GM21825 (cell line): ENCODE measurements around the gene OR51E1.

Experiments used
- ATAC-seq: cut with Tn5 transposase; IDR thresholded peaks from one replicate; pipeline ENCODE4 v1.9.1; 2021; ENCODE audit warnings: mild to moderate bottlenecking, moderate library complexity; ENCODE audit not compliant: unreplicated experiment

The OR51E1 gene

DNA sequence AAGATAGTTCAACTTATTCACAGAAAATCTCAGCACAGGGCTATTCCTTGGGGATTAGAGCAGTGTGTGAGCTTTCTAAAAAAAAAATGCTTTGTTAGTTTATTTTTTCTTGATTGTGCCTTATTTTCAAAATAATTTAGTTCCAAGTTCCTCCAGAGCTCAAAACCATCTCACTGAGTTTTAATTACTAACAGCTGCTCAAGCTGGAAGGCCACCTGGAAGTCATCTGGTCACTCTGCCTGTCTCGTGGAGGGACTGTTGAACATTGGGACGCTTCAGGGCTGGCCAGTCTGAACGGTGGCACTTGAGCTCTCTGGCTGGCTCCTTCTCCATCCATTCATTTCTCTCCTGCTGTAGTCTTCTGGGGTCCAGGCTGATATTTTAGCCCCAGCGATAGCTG is 4.0 kb downstream of the OR51E1 start:
- no peak for ATAC-seq

DNA sequence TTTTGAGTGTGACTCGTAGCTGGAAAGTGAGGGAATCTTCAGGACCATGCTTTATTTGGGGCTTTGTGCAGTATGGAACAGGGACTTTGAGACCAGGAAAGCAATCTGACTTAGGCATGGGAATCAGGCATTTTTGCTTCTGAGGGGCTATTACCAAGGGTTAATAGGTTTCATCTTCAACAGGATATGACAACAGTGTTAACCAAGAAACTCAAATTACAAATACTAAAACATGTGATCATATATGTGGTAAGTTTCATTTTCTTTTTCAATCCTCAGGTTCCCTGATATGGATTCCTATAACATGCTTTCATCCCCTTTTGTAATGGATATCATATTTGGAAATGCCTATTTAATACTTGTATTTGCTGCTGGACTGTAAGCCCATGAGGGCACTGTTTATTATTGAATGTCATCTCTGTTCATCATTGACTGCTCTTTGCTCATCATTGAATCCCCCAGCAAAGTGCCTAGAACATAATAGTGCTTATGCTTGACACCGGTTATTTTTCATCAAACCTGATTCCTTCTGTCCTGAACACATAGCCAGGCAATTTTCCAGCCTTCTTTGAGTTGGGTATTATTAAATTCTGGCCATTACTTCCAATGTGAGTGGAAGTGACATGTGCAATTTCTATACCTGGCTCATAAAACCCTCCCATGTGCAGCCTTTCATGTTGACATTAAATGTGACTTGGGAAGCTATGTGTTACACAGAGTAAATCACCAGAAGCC is 11.0 kb downstream of the OR51E1 start:
- no peak for ATAC-seq

DNA sequence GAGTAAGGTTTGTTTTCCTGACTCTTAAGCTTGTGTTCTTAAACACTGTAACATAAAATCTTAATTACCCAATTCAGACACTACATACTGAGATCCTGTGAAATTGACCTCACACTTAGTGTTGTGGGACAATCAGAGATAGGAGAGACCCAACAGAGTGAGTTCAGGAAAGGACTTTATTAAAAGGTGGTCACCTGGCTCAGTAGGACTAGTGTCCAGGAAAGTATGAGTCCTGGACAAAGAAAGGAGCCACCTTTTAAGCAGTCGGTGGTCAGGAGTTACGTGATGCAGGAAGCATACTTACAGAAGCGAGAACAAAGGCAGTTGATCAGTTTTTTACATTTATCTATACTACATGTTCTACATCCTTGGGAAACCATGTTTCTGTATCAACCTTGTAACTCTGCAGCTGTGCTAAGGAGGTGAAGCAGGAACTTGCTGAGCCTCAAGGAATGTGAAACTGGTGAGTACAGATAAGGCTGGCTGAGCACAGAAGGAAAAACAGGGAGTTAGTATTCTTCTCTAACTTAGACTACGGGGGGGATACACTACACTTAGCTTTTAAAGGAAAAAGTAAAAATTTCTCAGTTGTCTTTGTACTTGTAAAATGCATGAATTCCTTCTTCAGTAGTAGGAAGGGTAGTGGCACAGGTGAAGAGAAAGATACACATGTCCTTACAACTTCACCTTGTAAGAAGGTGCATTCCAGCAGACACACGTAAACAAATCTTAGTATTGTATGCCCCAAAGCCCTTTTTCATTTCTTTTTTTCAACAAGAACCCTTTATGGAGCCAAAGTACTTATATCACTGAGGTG is 15.1 kb downstream of the OR51E1 start:
- ATAC-seq, result no peak

GRCh38 chr11:4662876-4663275 is 19.1 kb downstream of the OR51E1 start:
- ATAC-seq, result no peak

DNA sequence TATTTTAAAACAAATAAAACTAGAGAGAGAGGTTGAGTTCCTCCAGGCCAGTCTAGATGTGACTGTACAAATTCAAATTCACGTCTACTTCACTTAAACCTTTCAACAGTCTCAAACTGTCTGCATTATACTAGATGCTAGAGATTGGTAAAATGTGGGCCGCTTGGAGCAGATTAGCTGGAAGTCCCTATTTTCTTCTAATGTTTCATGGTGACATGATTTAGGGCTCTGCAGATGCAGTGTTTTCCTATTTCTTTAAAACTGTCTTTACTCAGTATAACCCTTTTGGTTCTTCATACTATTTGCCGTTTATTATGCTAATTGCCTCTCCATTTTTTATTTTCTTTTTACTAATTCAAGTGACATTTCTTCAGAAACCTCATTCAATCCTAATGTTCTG is 20.4 kb downstream of the OR51E1 start:
- no peak for ATAC-seq

DNA sequence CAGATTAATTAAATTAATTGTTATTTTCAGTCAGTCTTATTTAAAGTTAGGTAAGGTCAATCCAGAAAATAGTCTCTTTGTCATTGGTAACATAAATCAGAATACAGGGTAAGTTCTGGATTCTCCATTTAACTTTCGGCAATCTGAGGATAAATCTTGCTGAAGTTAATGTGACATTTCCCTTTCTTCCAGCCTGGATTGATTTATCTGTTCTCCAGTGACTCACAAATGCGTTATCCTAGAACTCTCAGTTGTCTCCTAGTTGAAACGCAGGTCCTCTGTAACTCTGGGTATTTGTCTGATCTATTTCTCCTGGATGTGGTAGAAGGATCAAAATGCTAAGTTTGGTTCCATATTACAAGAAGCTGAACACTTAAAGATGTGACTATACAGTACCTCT is 21.0 kb downstream of the OR51E1 start:
- no peak for ATAC-seq

GRCh38 chr11:4665424-4665823 is 21.6 kb downstream of the OR51E1 start:
- no peak for ATAC-seq

- ATAC-seq, result no peak
Measured at GRCh38 chr11:4671741-4672140, 28.0 kb downstream of the OR51E1 start.

DNA sequence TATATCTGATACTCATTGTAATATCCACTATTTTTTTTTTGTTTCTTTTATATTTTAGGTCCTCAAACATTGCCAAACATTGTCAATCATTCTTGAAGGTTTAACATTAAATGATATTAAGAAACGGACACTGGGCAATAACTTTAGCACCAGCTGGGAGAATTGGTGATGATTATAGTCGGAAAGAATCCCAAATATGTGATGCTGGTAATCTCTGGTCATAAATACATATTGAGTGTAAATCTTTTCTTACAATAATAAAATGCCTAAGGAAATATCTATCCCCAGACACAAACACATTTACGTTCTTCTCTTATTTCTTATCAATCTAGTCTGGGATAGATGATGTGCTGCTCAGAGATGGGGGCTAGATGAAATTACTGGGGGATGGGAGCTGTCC is 28.7 kb downstream of the OR51E1 start:
- no peak for ATAC-seq

- ATAC-seq, result no peak
Measured at GRCh38 chr11:4673781-4674180, 30.0 kb downstream of the OR51E1 start.

GRCh38 chr11:4677948-4678347 is 34.2 kb downstream of the OR51E1 start:
- no peak for ATAC-seq

DNA sequence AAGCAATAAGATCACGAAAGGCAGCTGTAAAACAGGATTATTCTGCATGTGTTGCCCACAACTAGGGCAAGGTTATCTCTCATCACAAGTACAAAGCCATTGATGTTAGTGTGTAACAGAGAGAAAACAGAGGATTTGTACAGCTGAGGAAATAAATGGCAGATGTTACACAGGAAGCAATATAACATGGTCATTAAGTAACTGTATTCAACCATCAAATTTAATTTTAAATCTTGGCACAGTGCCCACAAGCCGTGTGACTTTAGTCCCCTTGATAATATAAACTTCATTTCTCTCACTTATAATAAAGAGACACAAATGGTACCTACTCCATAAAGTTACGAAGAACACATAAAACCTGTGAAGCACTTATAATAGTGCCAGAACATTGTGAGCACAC is 36.6 kb downstream of the OR51E1 start:
- ATAC-seq, result no peak

GRCh38 chr11:4682623-4683419 is 39.0 kb downstream of the OR51E1 start:
- no peak for ATAC-seq

DNA sequence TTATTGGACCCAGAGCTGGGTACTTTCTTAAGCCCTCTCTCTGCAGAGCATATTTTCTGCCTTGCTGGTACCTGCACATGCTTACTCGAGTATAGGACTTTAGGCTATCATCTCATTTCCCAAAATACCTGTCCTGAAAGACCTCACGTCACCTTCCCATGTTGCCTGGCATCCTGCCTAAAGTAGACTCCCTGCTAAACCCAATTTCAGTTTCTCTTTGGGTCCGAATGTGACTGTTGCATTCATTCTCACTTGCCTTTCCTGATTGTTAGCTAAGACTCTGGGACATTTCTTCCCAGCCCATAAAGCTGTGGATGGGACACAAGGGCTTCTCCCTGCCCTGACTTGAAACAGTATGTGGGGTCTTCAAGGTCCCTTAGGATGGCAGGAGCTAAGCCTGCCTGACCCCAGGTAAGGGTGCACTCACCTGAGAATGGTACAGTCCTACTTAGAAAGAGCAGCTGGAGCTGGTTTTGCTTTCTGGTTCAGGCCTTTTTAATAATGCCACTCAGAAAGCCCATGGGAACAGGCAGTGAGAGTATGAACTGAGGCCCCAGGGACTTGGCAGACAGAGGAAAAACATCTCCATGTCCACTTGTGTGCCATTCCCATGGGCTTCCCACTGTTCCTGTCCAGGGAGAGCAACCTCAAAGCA is 41.0 kb downstream of the OR51E1 start:
- no peak for ATAC-seq

DNA sequence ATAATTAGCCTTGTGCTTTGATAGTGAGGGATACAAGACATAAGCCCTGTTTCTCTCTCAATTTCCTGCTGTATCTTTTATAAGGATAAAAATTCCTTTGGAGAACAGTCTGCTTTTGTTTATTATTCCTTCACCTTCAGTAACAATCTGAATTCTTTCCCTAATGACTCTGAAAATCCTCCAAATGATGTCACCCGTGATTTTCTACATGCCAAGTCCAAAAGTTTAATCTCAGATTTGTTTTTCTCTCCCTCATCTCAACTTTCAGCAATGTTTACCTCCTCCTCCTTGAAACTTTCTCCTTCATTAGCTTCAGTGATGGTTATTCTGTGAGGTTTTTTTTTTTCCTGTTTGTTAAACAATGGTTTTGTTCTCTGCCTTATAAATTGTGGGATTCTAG is 51.7 kb downstream of the OR51E1 start:
- no peak for ATAC-seq

- no peak for ATAC-seq
Measured at GRCh38 chr11:4697585-4697984, 53.8 kb downstream of the OR51E1 start, which contains the start of gene OR51E2. OR51E2 (minus strand) TSS chr11:4697853; CDS start chr11:4682711, 15,142 bp downstream.

DNA sequence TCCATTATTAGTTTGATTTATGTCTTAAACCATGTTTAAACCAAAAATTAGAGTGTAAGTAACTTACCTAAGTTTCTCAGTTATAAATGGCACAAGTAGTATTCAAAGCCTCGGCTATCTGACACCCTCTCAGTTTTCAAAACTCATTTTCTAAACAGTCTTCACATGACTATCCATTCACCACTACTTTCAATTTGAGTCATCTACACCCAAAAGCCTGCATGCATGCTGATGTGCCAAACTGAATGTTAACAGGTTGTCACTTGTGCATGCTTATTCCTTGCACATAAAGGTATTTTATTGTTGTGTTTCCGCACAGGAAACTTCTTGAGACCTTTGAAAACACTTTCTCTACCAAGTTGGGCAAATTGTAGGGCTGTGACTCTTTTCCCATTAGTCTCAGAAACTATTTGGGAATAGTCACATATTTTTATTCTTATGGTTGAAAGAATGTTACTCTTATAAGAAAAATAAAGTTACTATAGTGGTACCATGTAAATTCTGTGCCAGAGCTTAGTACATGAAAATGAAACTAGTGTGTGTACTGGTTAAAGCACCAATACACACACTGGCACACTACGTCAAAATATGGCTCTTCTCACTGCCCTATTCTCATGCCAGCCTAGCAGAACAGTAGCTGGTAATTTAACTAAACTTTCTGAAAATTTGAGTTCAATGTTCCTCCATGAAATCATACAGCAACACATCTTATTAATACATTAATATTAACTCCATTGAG is 56.1 kb downstream of the OR51E1 start:
- peak; percentile 91 for ATAC-seq

- ATAC-seq, result no peak
Measured at GRCh38 chr11:4700436-4700820, 56.6 kb downstream of the OR51E1 start.

- no peak for ATAC-seq
Measured at GRCh38 chr11:4704054-4704789, 60.4 kb downstream of the OR51E1 start, which contains the start of gene MMP26. MMP26 (plus strand) TSS chr11:4704784.
